Measurements from ENCODE around the gene PGAP3. TPM values are rescaled to one million over a fixed set of nuclear protein-coding genes. Genes with fewer than 3 reads are reported as not detected.

Gene PGAP3
- total and polyA plus RNA-seq, 4 donors: 15.9 to 39.7 (median 26.4) TPM

DNA sequence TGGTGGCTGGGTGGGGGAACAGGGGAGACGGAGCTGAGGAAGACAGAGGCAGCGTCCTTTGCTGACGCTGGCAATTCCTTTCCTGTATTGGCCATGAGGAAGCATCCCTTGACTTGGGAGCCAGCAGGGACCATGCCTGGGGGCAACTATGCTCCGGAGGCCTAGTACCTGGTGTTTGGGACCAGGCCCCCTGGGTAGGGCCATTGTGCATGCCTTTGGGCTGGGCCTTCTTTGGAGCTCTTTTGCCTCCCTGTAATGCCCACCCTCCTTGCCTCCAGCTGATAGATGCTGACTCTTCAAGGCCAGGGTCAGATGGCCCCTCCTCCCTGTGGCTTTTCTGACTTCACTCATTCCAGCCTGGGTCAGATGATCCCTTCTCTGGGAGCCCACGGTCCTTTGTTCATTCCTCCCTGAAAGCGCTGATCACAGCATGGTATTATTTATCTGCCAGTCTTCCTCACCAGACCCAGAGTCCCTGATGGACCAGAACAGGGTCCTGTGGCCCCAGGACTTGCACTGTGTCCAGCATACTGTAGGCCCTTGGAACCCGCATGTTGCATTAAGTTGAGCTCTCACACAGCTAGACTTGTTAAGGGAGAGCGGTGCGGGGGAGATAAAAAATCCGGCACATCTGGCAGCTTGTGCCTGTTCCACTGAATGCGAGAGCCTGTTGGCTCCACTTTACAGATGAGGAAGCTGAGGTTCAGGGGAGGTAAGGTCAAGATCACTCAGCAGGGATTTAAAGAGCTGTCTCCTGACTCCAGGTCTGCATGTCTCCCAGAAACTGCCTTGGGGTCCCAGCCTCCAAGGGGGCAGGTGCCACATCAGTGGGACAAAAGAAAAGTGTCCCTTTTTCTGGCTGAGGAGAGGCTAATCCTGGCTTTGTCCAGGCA, 48.0 kb downstream of the PGAP3 start:
- H3K9me3 ChIP-seq (ENCODE audit: control insufficient read depth in 4 of 4, insufficient read depth in 3 of 4, low read length in 3 of 4): no peaks in the 10 kb centered on the region
- DNase-seq (no peak), ATAC-seq (ENCODE audit: insufficient read depth, low FRiP score) (no peak)
- TF ChIP-seq, protein P1, sequence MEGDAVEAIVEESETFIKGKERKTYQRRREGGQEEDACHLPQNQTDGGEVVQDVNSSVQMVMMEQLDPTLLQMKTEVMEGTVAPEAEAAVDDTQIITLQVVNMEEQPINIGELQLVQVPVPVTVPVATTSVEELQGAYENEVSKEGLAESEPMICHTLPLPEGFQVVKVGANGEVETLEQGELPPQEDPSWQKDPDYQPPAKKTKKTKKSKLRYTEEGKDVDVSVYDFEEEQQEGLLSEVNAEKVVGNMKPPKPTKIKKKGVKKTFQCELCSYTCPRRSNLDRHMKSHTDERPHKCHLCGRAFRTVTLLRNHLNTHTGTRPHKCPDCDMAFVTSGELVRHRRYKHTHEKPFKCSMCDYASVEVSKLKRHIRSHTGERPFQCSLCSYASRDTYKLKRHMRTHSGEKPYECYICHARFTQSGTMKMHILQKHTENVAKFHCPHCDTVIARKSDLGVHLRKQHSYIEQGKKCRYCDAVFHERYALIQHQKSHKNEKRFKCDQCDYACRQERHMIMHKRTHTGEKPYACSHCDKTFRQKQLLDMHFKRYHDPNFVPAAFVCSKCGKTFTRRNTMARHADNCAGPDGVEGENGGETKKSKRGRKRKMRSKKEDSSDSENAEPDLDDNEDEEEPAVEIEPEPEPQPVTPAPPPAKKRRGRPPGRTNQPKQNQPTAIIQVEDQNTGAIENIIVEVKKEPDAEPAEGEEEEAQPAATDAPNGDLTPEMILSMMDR (IDR thresholded peaks at IDR 0.05; ENCODE audit: control extremely low read depth, extremely low read depth): no peak
- no peak overlapping the region for H3K27ac ChIP-seq (ENCODE audit: low read depth in 1 of 2, low read length in 1 of 2)
- no peaks in the 10 kb centered on the region for H3K27me3 ChIP-seq (ENCODE audit: control insufficient read depth in 3 of 3, insufficient read depth in 3 of 3, low read length in 2 of 3)
- peaks cover 0 to 11% (median 1%) of the 10 kb centered on the region in 4 donors for H3K36me3 ChIP-seq (ENCODE audit: control insufficient read depth in 4 of 4, insufficient read depth in 4 of 4, low read length in 4 of 4)
- peaks cover 9 to 52% (median 15%) of the 10 kb centered on the region in 5 donors for H3K4me1 ChIP-seq (ENCODE audit: control insufficient read depth in 5 of 5, insufficient read depth in 5 of 5, low read length in 5 of 5)
- H3K9ac ChIP-seq (ENCODE audit: insufficient read depth in 1 of 2, low read length in 2 of 2): no peak overlapping the region
- 83 to 88% methylated on average over 11 of the region's 11 CpGs for WGBS, 2 donors
- H3K4me3 ChIP-seq: no peak overlapping the region

DNA sequence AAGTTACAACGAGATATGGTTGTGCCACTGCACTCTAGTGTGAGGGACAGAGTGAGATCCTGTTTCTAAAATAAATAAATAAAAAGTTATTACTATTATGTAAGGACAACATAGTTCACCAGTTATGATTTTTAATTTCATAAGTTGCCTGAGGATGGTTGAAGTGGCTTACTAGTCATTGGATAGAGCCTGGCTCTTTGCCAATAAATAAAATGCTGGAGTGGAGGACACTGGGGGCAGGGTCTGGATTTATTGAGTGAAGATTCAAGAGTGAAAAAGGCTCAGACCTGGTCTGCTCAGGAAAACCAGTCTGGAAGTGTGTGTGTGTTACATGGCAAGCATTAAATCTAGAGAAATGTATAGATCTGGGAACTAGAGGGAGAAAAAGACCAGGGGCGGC, 48.8 kb downstream of the PGAP3 start:
- no peak overlapping the region for H3K4me3 ChIP-seq
- H3K9ac ChIP-seq (ENCODE audit: insufficient read depth in 1 of 2, low read length in 2 of 2): no peak overlapping the region
- H3K36me3 ChIP-seq (ENCODE audit: control insufficient read depth in 4 of 4, insufficient read depth in 4 of 4, low read length in 4 of 4): peaks cover 0 to 11% (median 1%) of the 10 kb centered on the region in 4 donors
- no peaks in the 10 kb centered on the region for H3K9me3 ChIP-seq (ENCODE audit: control insufficient read depth in 4 of 4, insufficient read depth in 3 of 4, low read length in 3 of 4)
- H3K27ac ChIP-seq (ENCODE audit: low read depth in 1 of 2, low read length in 1 of 2): no peak overlapping the region
- WGBS, 2 donors: 77 to 88% methylated on average over 2 of the region's 2 CpGs
- ATAC-seq (ENCODE audit: insufficient read depth, low FRiP score) (no peak), DNase-seq (no peak)
- TF ChIP-seq, protein P1 (IDR thresholded peaks at IDR 0.05; ENCODE audit: control extremely low read depth, extremely low read depth): no peak
- H3K27me3 ChIP-seq (ENCODE audit: control insufficient read depth in 3 of 3, insufficient read depth in 3 of 3, low read length in 2 of 3): no peaks in the 10 kb centered on the region
- peaks cover 9 to 50% (median 15%) of the 10 kb centered on the region in 5 donors for H3K4me1 ChIP-seq (ENCODE audit: control insufficient read depth in 5 of 5, insufficient read depth in 5 of 5, low read length in 5 of 5)

DNA sequence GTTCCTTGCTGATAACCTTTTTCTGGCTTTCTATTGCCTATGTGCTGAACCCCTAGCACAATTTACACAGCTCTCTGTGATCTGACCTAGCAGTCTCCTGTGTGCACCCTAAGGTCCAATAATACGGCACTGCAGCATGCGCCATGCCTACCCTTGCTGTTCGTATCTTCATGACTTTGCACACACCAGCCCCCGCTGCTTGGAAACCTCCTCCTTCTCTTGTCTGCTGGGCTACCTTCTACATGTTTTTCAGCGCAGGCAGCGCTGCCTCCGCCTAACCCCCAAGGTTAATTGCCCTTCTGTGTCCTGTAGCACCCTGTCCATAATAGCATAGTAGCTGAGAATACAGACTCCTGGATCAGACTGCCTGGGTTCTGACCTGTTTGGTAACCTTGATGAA, 49.5 kb downstream of the PGAP3 start:
- WGBS, 2 donors: 90 to 91% methylated on average over 7 of the region's 7 CpGs
- H3K9ac ChIP-seq (ENCODE audit: insufficient read depth in 1 of 2, low read length in 2 of 2): no peak overlapping the region
- DNase-seq (no peak), ATAC-seq (ENCODE audit: insufficient read depth, low FRiP score) (no peak)
- H3K27me3 ChIP-seq (ENCODE audit: control insufficient read depth in 3 of 3, insufficient read depth in 3 of 3, low read length in 2 of 3): no peaks in the 10 kb centered on the region
- no peak overlapping the region for H3K4me3 ChIP-seq
- H3K9me3 ChIP-seq (ENCODE audit: control insufficient read depth in 4 of 4, insufficient read depth in 3 of 4, low read length in 3 of 4): no peaks in the 10 kb centered on the region
- TF ChIP-seq, protein P1 (IDR thresholded peaks at IDR 0.05; ENCODE audit: control extremely low read depth, extremely low read depth): no peak
- peaks cover 0 to 11% (median 1%) of the 10 kb centered on the region in 4 donors for H3K36me3 ChIP-seq (ENCODE audit: control insufficient read depth in 4 of 4, insufficient read depth in 4 of 4, low read length in 4 of 4)
- H3K4me1 ChIP-seq (ENCODE audit: control insufficient read depth in 5 of 5, insufficient read depth in 5 of 5, low read length in 5 of 5): peaks cover 9 to 47% (median 15%) of the 10 kb centered on the region in 5 donors
- no peak overlapping the region for H3K27ac ChIP-seq (ENCODE audit: low read depth in 1 of 2, low read length in 1 of 2)
